Gastroesophageal sphincter (tissue), 3 donors: ENCODE measurements around the gene EIF3D.

Experiments
- EP300 ChIP-seq: sonication (generic); formaldehyde crosslinking; IDR thresholded peaks from one replicate; pipeline ENCODE4 v1.6.1; 2017; ENCODE audit warnings: antibody characterized with exemption, mild to moderate bottlenecking
- POLR2A ChIP-seq, 2 donors: fragments of 450-650 bp; IDR thresholded peaks; one replicate each; pipeline ENCODE4 v1.6.1; 2017; ENCODE audit warnings: antibody characterized with exemption in 2 of 2, mild to moderate bottlenecking in 2 of 2, moderate library complexity in 1 of 2
- POLR2AphosphoS5 ChIP-seq: sonication (generic); formaldehyde crosslinking; IDR thresholded peaks from one replicate; pipeline ENCODE4 v1.6.1; 2017; ENCODE audit warnings: antibody characterized with exemption
- TF ChIP-seq, protein P1 (sequence below), 4 experiments: fragments of 200-600 bp in 2 of 4; fragments of 450-650 bp in 2 of 4; sonication (generic) in 1 of 4; IDR thresholded peaks; one replicate each; pipeline ENCODE4 v1.5.1; 2017 to 2019; ENCODE audit warnings: antibody characterized with exemption in 4 of 4, mild to moderate bottlenecking in 2 of 4, moderate library complexity in 2 of 4

- TF ChIP-seq, protein P1, sequence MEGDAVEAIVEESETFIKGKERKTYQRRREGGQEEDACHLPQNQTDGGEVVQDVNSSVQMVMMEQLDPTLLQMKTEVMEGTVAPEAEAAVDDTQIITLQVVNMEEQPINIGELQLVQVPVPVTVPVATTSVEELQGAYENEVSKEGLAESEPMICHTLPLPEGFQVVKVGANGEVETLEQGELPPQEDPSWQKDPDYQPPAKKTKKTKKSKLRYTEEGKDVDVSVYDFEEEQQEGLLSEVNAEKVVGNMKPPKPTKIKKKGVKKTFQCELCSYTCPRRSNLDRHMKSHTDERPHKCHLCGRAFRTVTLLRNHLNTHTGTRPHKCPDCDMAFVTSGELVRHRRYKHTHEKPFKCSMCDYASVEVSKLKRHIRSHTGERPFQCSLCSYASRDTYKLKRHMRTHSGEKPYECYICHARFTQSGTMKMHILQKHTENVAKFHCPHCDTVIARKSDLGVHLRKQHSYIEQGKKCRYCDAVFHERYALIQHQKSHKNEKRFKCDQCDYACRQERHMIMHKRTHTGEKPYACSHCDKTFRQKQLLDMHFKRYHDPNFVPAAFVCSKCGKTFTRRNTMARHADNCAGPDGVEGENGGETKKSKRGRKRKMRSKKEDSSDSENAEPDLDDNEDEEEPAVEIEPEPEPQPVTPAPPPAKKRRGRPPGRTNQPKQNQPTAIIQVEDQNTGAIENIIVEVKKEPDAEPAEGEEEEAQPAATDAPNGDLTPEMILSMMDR (IDR thresholded peaks at IDR 0.05): no peak
- TF ChIP-seq POLR2AphosphoS5 (no peak), POLR2A (IDR thresholded peaks at IDR 0.05) (no peak), EP300 (no peak)
These were observed 12.1 kb upstream of the EIF3D start for GRCh38 chr22:36540867-36541642.
